ENCODE data around the gene KIF11.
A peak's percentile ranks its signal among the peaks of the same experiment; 100 is the strongest.
"Not testable (repeated sequence)": the region's sequence is repeated elsewhere in the genome, so short reads cannot be mapped to it uniquely, and the experiment has no call there.

KIF11 gene

DNA sequence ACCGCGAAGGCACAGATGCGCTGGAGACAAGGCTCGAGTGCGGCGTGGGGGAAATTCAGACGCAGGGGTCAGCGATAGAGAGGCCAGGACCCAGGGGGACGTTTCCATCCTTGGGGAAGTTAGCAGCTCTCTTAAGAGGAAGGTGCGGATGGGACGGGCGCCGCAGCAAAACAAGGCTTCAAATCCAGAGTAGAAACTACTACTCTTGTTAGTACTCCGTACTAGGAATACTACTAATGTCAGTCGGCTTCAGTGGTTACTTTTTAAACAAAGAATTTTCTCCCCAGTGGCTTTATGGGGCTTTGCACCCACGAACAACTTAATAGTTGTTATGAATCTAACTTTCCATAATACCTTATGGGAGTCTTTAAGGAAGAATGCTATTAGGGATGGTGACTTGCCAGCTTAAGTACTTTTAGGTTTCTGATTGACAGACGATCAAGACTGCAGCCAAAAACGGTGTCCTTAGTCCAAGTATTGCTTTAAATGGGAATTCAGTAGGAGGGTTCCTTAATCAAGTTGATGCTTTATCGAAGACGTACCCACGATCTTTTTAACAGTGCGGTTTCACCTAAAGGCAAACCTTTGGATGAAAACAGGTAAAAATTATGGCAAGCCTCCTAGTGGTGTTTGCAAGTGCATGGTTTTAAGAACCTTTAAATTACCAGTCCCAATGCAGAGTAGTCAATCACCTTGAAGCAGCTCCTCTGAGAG, 18.2 kb upstream of the KIF11 start:
- Histone ChIP-seq H3K18ac (ENCODE audit: low read length) (peak overlapping the region; percentile 98), H2BK120ac (ENCODE audit: insufficient read depth, low read length, poor library complexity) (peak overlapping the region; percentile 96), H3K4me3 (ENCODE audit: low read depth, low read length) (no peak overlapping the region), H3K4me1 (ENCODE audit: control insufficient read depth in 1 of 2, insufficient read depth in 2 of 2, low read length in 2 of 2) (peaks cover 0 to 8% of the 10 kb centered on the region in 2 experiments), H3K27ac (ENCODE audit: low read depth, low read length) (peak overlapping the region; percentile 98), H3K14ac (ENCODE audit: low read length) (no peak overlapping the region), H3K9ac (ENCODE audit: low read length) (no peak overlapping the region), H3K4me2 (ENCODE audit: low read length) (peak overlapping the region; percentile 90), H3K9me3 (ENCODE audit: insufficient read depth, low read depth, low read length) (no peaks in the 10 kb centered on the region), H4K8ac (ENCODE audit: low read depth, low read length) (peak overlapping the region; percentile 94), H2AFZ (ENCODE audit: insufficient read depth, low read length, poor library complexity) (peak overlapping the region; percentile 94), H3K79me1 (ENCODE audit: low read length) (peaks cover 13% of the 10 kb centered on the region), H2BK12ac (ENCODE audit: low read length) (peak overlapping the region; percentile 18), H2BK5ac (ENCODE audit: low read depth, low read length, poor library complexity) (peak overlapping the region; percentile 95), H3K23ac (ENCODE audit: low read length) (no peak overlapping the region), H3K4ac (ENCODE audit: low read depth, low read length) (no peak overlapping the region), H3K36me3 (ENCODE audit: control insufficient read depth in 1 of 2, insufficient read depth in 2 of 2, low read length in 2 of 2) (no peaks in the 10 kb centered on the region), H4K91ac (ENCODE audit: low read depth, low read length) (peak overlapping the region; percentile 93), H2AK5ac (ENCODE audit: low read length) (no peak overlapping the region), H3K79me2 (ENCODE audit: control insufficient read depth, insufficient read depth, low read length, poor library complexity) (peaks cover 15% of the 10 kb centered on the region), H3K27me3 (ENCODE audit: insufficient read depth, low read length) (no peaks in the 10 kb centered on the region), H4K12ac (ENCODE audit: low read depth, low read length) (no peak overlapping the region)
- peak in 1 of 2 donors; percentile 29 for DNase-seq
- WGBS (ENCODE audit: extremely low coverage, insufficient coverage, insufficient read length): no CpG with 5 or more reads among the region's 22 CpGs

DNA sequence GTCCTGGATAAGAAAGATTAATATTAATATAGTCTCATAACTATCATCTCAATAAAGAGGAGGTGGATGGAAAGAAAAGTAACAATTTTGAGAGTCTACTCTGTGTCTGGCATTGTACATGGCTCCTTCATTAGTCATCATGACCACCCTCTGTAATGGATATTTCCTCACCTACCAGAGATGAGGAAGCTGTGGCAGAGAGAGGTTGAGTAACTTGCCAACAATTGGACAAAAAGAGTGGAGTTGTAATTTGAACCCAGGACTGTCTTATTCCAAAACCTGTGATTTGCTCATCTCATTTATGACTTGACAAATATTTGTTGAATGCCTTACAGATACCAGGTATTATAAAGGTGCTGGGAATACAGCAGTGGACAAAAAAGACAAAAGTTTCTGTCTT, 17.0 kb upstream of the KIF11 start:
- Histone ChIP-seq H3K9me3 (ENCODE audit: insufficient read depth, low read depth, low read length) (no peaks in the 10 kb centered on the region), H3K4me2 (ENCODE audit: low read length) (no peak overlapping the region), H3K14ac (ENCODE audit: low read length) (no peak overlapping the region), H3K18ac (ENCODE audit: low read length) (no peak overlapping the region), H3K4me1 (ENCODE audit: control insufficient read depth in 1 of 2, insufficient read depth in 2 of 2, low read length in 2 of 2) (peaks cover 0 to 8% of the 10 kb centered on the region in 2 experiments), H3K23ac (ENCODE audit: low read length) (no peak overlapping the region), H3K4me3 (ENCODE audit: low read depth, low read length) (no peak overlapping the region), H3K79me1 (ENCODE audit: low read length) (peaks cover 13% of the 10 kb centered on the region), H3K27ac (ENCODE audit: low read depth, low read length) (no peak overlapping the region), H3K79me2 (ENCODE audit: control insufficient read depth, insufficient read depth, low read length, poor library complexity) (peaks cover 13% of the 10 kb centered on the region), H2AFZ (ENCODE audit: insufficient read depth, low read length, poor library complexity) (no peak overlapping the region), H3K36me3 (ENCODE audit: control insufficient read depth in 1 of 2, insufficient read depth in 2 of 2, low read length in 2 of 2) (no peaks in the 10 kb centered on the region), H3K4ac (ENCODE audit: low read depth, low read length) (no peak overlapping the region), H2BK120ac (ENCODE audit: insufficient read depth, low read length, poor library complexity) (no peak overlapping the region), H3K27me3 (ENCODE audit: insufficient read depth, low read length) (no peaks in the 10 kb centered on the region), H2BK12ac (ENCODE audit: low read length) (no peak overlapping the region), H4K12ac (ENCODE audit: low read depth, low read length) (no peak overlapping the region), H4K8ac (ENCODE audit: low read depth, low read length) (no peak overlapping the region), H4K91ac (ENCODE audit: low read depth, low read length) (no peak overlapping the region), H2AK5ac (ENCODE audit: low read length) (no peak overlapping the region), H2BK5ac (ENCODE audit: low read depth, low read length, poor library complexity) (no peak overlapping the region), H3K9ac (ENCODE audit: low read length) (no peak overlapping the region)
- peak; percentile 43 to 66 for DNase-seq

DNA sequence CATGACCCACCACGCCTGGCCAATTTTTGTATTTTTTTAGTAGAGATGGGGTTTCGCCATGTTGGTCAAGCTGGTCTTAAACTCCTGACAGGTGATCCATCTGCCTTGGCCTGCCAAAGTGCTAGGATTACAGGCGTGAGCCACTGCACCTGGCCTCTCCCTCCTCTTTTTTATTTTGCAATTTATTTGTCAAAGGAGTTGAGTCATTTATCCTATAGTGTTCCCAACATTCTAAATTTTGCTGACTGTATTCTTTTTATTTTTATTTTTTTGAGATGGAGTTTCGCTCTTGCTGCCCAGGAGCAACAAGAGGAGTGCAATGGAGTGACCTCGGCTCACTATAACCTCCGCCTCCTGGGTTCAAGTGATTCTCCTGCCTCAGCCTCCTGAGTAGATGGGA, 10.6 kb upstream of the KIF11 start:
- H3K27me3 ChIP-seq (ENCODE audit: insufficient read depth, low read length); H3K18ac ChIP-seq (ENCODE audit: low read length); H3K9me3 ChIP-seq (ENCODE audit: insufficient read depth, low read depth, low read length); H4K91ac ChIP-seq (ENCODE audit: low read depth, low read length); H3K27ac ChIP-seq (ENCODE audit: low read depth, low read length); H3K4me2 ChIP-seq (ENCODE audit: low read length); H2AFZ ChIP-seq (ENCODE audit: insufficient read depth, low read length, poor library complexity); H4K8ac ChIP-seq (ENCODE audit: low read depth, low read length); H3K14ac ChIP-seq (ENCODE audit: low read length); H2AK5ac ChIP-seq (ENCODE audit: low read length); H3K4ac ChIP-seq (ENCODE audit: low read depth, low read length); H3K36me3 ChIP-seq (ENCODE audit: control insufficient read depth in 1 of 2, insufficient read depth in 2 of 2, low read length in 2 of 2); H3K79me2 ChIP-seq (ENCODE audit: control insufficient read depth, insufficient read depth, low read length, poor library complexity); H3K23ac ChIP-seq (ENCODE audit: low read length); H3K9ac ChIP-seq (ENCODE audit: low read length); H3K4me3 ChIP-seq (ENCODE audit: low read depth, low read length); H2BK120ac ChIP-seq (ENCODE audit: insufficient read depth, low read length, poor library complexity); H2BK5ac ChIP-seq (ENCODE audit: low read depth, low read length, poor library complexity); H3K79me1 ChIP-seq (ENCODE audit: low read length); H3K4me1 ChIP-seq (ENCODE audit: control insufficient read depth in 1 of 2, insufficient read depth in 2 of 2, low read length in 2 of 2); H4K12ac ChIP-seq (ENCODE audit: low read depth, low read length); DNase-seq; H2BK12ac ChIP-seq (ENCODE audit: low read length): not testable (repeated sequence)
- no CpG with 5 or more reads among the region's 6 CpGs for WGBS (ENCODE audit: extremely low coverage, insufficient coverage, insufficient read length)

DNA sequence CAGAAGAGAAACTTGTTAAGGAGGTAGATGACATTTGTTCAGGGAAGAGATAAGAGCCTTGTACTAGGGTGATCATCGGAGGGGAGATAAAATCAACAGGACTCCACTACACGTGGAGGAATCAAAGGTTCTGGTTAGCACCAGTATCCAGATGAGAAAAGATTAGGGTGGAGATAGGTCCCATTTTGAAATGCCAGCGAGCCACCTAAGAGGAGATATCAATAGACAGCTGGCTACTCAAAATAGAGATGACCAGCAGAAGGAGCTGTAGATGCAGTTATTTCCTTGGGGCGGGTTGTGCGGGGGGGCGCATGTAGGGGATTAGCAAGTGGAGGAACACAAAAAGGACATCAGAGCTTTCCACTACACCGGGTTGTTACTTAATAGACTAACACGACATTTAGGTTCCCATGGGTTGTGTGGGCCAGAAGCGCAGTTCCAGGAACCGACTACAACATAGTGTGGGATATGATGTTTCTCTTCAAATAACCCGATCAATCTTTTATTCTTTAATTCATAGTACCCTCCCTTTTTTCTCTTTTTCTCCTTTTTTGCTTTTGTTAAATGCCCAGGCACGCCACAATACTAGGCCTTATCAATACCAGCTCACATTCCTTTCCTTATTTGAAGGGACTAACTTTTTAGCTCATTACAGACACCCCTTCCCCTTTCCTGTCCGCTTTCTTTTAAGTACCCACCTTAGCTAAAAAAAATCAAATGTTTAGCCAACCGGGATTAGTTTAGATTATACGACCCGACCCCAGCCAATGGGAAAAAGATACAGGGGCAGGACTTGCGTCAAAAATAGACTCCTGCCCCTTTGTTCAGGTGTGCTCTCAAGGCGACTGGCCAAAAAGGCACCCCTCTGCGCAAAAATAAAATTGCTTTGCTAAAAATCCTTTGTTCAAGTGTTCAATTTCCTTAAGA, 2.0 kb upstream of the KIF11 start:
- H3K4me3 ChIP-seq (ENCODE audit: low read depth, low read length): no peak overlapping the region
- H4K91ac ChIP-seq (ENCODE audit: low read depth, low read length): no peak overlapping the region
- H3K36me3 ChIP-seq (ENCODE audit: control insufficient read depth in 1 of 2, insufficient read depth in 2 of 2, low read length in 2 of 2): no peaks in the 10 kb centered on the region
- H3K79me1 ChIP-seq (ENCODE audit: low read length): peaks cover 7% of the 10 kb centered on the region
- H2AFZ ChIP-seq (ENCODE audit: insufficient read depth, low read length, poor library complexity): peak overlapping the region; percentile 97
- H3K9ac ChIP-seq (ENCODE audit: low read length): no peak overlapping the region
- H4K12ac ChIP-seq (ENCODE audit: low read depth, low read length): peak overlapping the region; percentile 7
- H3K27me3 ChIP-seq (ENCODE audit: insufficient read depth, low read length): no peaks in the 10 kb centered on the region
- H3K4me2 ChIP-seq (ENCODE audit: low read length): peak overlapping the region; percentile 77
- peak in 1 of 2 donors; percentile 34 for DNase-seq
- H2BK120ac ChIP-seq (ENCODE audit: insufficient read depth, low read length, poor library complexity): no peak overlapping the region
- no peak overlapping the region for H2AK5ac ChIP-seq (ENCODE audit: low read length)
- no peaks in the 10 kb centered on the region for H3K9me3 ChIP-seq (ENCODE audit: insufficient read depth, low read depth, low read length)
- no CpG with 5 or more reads among the region's 19 CpGs for WGBS (ENCODE audit: extremely low coverage, insufficient coverage, insufficient read length)
- H3K79me2 ChIP-seq (ENCODE audit: control insufficient read depth, insufficient read depth, low read length, poor library complexity): peaks cover 8% of the 10 kb centered on the region
- H3K4me1 ChIP-seq (ENCODE audit: control insufficient read depth in 1 of 2, insufficient read depth in 2 of 2, low read length in 2 of 2): peaks cover 0 to 2% of the 10 kb centered on the region in 2 experiments
- no peak overlapping the region for H3K14ac ChIP-seq (ENCODE audit: low read length)
- peak overlapping the region; percentile 27 for H3K27ac ChIP-seq (ENCODE audit: low read depth, low read length)
- peak overlapping the region; percentile 88 for H4K8ac ChIP-seq (ENCODE audit: low read depth, low read length)
- no peak overlapping the region for H3K18ac ChIP-seq (ENCODE audit: low read length)
- no peak overlapping the region for H3K4ac ChIP-seq (ENCODE audit: low read depth, low read length)
- H2BK12ac ChIP-seq (ENCODE audit: low read length): no peak overlapping the region
- no peak overlapping the region for H2BK5ac ChIP-seq (ENCODE audit: low read depth, low read length, poor library complexity)
- no peak overlapping the region for H3K23ac ChIP-seq (ENCODE audit: low read length)

Data from trophoblast cell (in vitro differentiated cells and primary cell).